ENCODE measurements around the gene LYRM1. TPM values are rescaled to one million over a fixed set of nuclear protein-coding genes. Genes with fewer than 3 reads are reported as not detected.

Gene LYRM1
- total and polyA plus RNA-seq, 2 of the 4 experiments (the other 2 are of a cell fraction), result 19.0 to 35.0 TPM

DNA sequence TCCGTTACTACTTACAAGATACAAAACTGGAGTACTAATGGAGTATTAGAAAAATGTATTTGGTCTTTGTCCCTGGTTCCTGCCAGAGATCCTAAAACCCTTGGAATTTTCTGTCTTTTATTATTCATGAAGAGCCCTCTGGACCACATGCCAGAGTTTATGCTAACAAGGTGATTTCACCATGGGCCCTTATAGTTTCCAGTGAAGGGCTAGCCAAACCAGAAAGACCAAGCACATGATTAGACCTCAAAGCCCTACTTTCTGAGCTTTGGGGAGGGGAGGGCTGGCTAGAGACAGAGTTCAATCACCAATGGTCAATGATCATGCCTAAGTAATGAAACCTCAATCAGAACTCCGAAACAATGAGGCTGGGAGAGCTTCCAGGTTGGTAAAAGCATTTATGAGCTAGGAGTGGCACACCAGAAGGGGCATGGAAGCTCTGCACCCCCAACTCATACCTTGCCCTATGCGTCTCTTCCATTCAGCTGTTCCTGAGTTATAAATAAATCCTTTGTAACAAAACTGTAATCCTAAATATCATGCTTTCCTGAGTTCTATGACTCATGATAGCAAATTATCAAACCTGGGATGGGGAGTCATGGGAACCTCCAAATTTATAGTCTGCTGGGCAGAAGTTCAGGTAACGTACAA lies 10.8 kb upstream of the LYRM1 start:
- Histone ChIP-seq H3K4me2 (ENCODE audit: low read depth, low read length) (no peak overlapping the region), H3K79me1 (ENCODE audit: low read depth in 1 of 2, low read length in 2 of 2) (peaks cover 15 to 81% of the 10 kb centered on the region in 2 experiments), H3K27ac (ENCODE audit: insufficient read depth, low read length) (no peak overlapping the region), H2BK5ac (ENCODE audit: low read depth, low read length, poor library complexity, severe bottlenecking) (no peak overlapping the region), H3K36me3 (ENCODE audit: control insufficient read depth, insufficient read depth, low read length) (peaks cover 21% of the 10 kb centered on the region), H3K56ac (ENCODE audit: extremely low read depth, insufficient read depth, low read length) (no peak overlapping the region), H2BK120ac (ENCODE audit: low read depth, low read length) (no peak overlapping the region), H2BK15ac (ENCODE audit: low read depth, low read length) (no peak overlapping the region), H2AK5ac (ENCODE audit: low read depth, low read length) (no peak overlapping the region), H3K27me3 (ENCODE audit: control insufficient read depth, insufficient read depth, low read length) (no peaks in the 10 kb centered on the region), H3K9me1 (ENCODE audit: insufficient read depth, low read length) (peaks cover 17% of the 10 kb centered on the region), H2BK20ac (ENCODE audit: low read depth, low read length) (no peak overlapping the region), H4K5ac (ENCODE audit: low read depth, low read length) (no peak overlapping the region), H4K91ac (ENCODE audit: insufficient read depth, low read depth, low read length) (no peak overlapping the region), H3K4me1 (ENCODE audit: control insufficient read depth, insufficient read depth, low read length) (0 out of 2 replicates have a peak, but pooled peaks cover 1% of the 10 kb centered on the region), H3K9me3 (ENCODE audit: control insufficient read depth, insufficient read depth, low read length) (no peaks in the 10 kb centered on the region), H3K4ac (ENCODE audit: low read depth, low read length) (no peak overlapping the region), H3K18ac (ENCODE audit: low read depth, low read length) (no peak overlapping the region), H3K23ac (ENCODE audit: low read depth, low read length) (no peak overlapping the region), H4K20me1 (ENCODE audit: insufficient read depth, low read length) (peaks cover 56% of the 10 kb centered on the region), H2AFZ (replicated peaks; ENCODE audit: low read length, poor library complexity) (no peak overlapping the region), H3K9ac (ENCODE audit: low read depth, low read length) (no peak overlapping the region), H4K8ac (ENCODE audit: low read depth in 2 of 2, low read length in 2 of 2) (no peak overlapping the region), H2AK9ac (replicated peaks; ENCODE audit: low read depth, low read length, poor library complexity) (no peak overlapping the region), H3K14ac (replicated peaks; ENCODE audit: low read depth, low read length) (no peak overlapping the region), H3K4me3 (ENCODE audit: insufficient read depth, low read depth, low read length) (no peak overlapping the region)
- dilution Hi-C loops (cut with HindIII; ENCODE audit: low sequenced_read_pairs, unreplicated experiment), result no loop called here
- DNase-seq (no peak), ATAC-seq (ENCODE audit: low read depth) (no peak)
- POLR2A ChIA-PET (ENCODE audit: unreplicated experiment), result no interaction called here
- TF ChIP-seq POLR2A (IDR thresholded peaks at IDR 0.05; ENCODE audit: low read depth, low read length), result peak; percentile 23; the same call in 1 of the 2 replicates
- TF ChIP-seq ELK1 (IDR thresholded peaks at IDR 0.05; ENCODE audit: borderline replicate concordance, low read depth, low read length), result no peak
- intact Hi-C loops (cut with micrococcal nuclease), result no loop called here
- CTCF ChIA-PET, result no interaction called here
- no TSS peak for BruUV-seq (replicated peaks)
- in situ Hi-C loops (cut with MboI; ENCODE audit: low sequenced_read_pairs), result no loop called here
- no CpG with 5 or more reads among the region's 4 CpGs for WGBS, 2 experiments (ENCODE audit: extremely low coverage in 2 of 2, insufficient read length in 1 of 2)

Data from IMR-90 (cell line).